Measurements from ENCODE around the gene CFAP65. TPM values are rescaled to one million over a fixed set of nuclear protein-coding genes. Genes with fewer than 3 reads are reported as not detected.

The CFAP65 gene
- total and polyA plus RNA-seq, 4 donors: 0.79 to 9.0 (median 5.1) TPM

DNA sequence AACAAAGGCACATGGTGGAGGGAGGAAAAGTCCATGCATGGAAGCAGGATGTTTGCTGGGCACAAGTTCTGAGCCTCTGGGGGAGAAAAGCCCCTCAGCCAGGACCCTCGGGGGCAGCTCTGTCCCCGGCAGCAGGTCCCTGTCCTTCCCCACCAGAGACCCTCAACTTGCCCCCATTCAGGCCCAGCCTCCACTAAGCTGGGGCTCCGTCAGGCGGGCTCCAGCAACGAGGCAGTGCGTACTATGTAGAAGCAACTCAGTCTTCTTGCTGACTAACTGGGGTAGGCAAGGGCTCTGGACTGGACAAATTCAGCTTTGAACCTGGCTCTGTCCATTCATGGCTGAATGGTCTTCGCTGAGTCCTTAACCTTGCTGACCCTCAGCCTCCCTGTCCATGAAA is 23.0 kb downstream of the CFAP65 start:
- no peak overlapping the region for H3K27ac ChIP-seq (ENCODE audit: low read depth, low read length)
- H3K4me3 ChIP-seq (ENCODE audit: low read depth, low read length): no peak overlapping the region
- peaks cover 3% of the 10 kb centered on the region for H3K36me3 ChIP-seq (ENCODE audit: control insufficient read depth, insufficient read depth, low read length)
- no peaks in the 10 kb centered on the region for H3K9me3 ChIP-seq (ENCODE audit: control insufficient read depth, insufficient read depth, low read length)
- DNase-seq (ENCODE audit: low read depth in 4 of 6, low spot score in 6 of 6): no peak
- 89% methylated on average over 6 of the region's 7 CpGs for WGBS (ENCODE audit: insufficient coverage)
- H3K4me1 ChIP-seq (ENCODE audit: control insufficient read depth, insufficient read depth, low read length): peaks cover 31% of the 10 kb centered on the region
- peaks cover 14% of the 10 kb centered on the region for H3K27me3 ChIP-seq (ENCODE audit: control insufficient read depth, insufficient read depth, low read length)

DNA sequence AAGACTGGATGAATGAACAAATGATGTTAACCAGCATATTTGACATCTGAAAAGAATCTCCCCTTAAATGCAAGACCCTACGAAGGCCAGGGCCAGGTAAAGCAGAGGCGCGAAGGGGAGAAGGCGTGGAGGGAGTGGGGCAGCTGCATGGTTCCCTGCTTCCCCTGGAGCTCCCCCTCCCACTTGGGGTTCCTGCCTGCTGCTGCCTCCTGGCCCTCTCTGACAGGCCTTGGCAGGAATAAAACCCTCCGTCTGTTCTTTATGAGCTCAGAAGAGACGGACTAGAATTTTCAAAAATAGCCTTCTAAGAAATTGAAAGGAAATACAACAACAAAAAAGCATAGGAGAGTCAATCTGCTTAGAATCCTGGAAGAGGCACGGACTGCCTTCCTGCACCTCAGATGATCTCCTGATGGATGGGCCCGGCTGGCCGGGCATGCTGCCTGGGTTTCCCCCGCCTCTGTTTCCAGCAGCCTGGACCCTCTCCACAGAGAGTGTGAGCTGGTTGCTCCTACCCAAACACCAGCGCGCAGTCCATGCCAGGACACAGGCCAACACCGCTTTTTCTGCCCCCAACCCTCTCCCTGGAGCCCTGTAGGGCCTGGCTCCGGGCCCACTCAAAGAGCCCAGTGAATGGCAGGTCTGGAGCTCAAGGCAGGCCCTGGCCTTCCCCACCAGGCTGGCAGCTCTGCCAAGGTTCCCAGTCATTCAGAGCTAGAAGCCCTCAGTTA is 23.9 kb downstream of the CFAP65 start:
- Histone ChIP-seq H3K9me3 (ENCODE audit: control insufficient read depth, insufficient read depth, low read length) (no peaks in the 10 kb centered on the region), H3K36me3 (ENCODE audit: control insufficient read depth, insufficient read depth, low read length) (peaks cover 3% of the 10 kb centered on the region), H3K27ac (ENCODE audit: low read depth, low read length) (peak overlapping the region; percentile 15), H3K27me3 (ENCODE audit: control insufficient read depth, insufficient read depth, low read length) (peaks cover 19% of the 10 kb centered on the region), H3K4me3 (ENCODE audit: low read depth, low read length) (no peak overlapping the region), H3K4me1 (ENCODE audit: control insufficient read depth, insufficient read depth, low read length) (peaks cover 31% of the 10 kb centered on the region)
- peak in 5 of 6 donors; percentile 48 to 94 (median 73) for DNase-seq (ENCODE audit: low read depth in 4 of 6, low spot score in 6 of 6)
- WGBS (ENCODE audit: insufficient coverage): 35% methylated on average over 11 of the region's 14 CpGs

DNA sequence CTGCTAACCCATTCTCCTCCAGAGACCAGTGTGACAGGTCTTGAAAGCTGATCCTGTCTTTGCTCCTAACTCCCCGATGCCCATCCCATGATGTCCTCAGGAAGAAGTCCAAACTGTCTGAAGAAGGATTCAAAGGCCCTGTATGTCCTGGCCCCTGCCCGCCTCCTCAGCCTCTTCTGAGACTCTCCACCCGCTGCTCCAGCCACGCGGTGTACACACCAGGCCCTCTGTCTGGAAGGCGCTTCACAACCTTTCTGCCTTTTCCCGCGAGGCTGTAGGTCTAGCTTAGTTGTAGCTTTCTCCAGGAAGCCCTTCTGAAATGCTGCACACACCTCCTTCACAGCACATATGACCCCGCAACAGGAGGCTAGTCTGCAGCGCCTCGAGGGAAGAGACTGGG is 24.6 kb downstream of the CFAP65 start:
- Histone ChIP-seq H3K27me3 (ENCODE audit: control insufficient read depth, insufficient read depth, low read length) (peaks cover 23% of the 10 kb centered on the region), H3K27ac (ENCODE audit: low read depth, low read length) (no peak overlapping the region), H3K9me3 (ENCODE audit: control insufficient read depth, insufficient read depth, low read length) (no peaks in the 10 kb centered on the region), H3K36me3 (ENCODE audit: control insufficient read depth, insufficient read depth, low read length) (no peaks in the 10 kb centered on the region), H3K4me3 (ENCODE audit: low read depth, low read length) (no peak overlapping the region), H3K4me1 (ENCODE audit: control insufficient read depth, insufficient read depth, low read length) (peaks cover 31% of the 10 kb centered on the region)
- 91% methylated on average over 8 of the region's 11 CpGs for WGBS (ENCODE audit: insufficient coverage)
- DNase-seq (ENCODE audit: low read depth in 4 of 6, low spot score in 6 of 6): no peak

DNA sequence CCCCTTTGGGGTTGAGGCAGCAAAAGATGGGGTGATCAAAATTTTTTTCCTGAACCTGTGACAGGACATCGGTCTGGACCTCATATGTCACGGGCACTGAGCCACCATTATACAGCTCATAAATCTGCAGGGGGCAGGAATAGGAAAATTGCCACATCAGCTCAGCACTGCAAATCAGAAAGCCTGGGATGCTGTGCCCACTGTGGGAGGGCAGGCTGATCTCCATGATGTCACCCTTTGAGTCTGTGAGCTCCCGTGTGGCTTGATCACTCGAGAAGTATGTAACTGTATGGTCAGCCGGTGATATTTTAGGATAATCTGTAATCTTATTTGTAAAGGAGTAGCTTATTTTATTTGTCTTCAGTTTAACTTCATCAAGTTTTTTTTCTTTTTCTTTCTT is 30.4 kb downstream of the CFAP65 start:
- WGBS (ENCODE audit: insufficient coverage): no CpG with 5 or more reads among the region's 5 CpGs
- DNase-seq (ENCODE audit: low read depth in 4 of 6, low spot score in 6 of 6): no peak
- Histone ChIP-seq H3K4me3 (ENCODE audit: low read depth, low read length) (no peak overlapping the region), H3K27me3 (ENCODE audit: control insufficient read depth, insufficient read depth, low read length) (peaks cover 33% of the 10 kb centered on the region), H3K27ac (ENCODE audit: low read depth, low read length) (no peak overlapping the region), H3K9me3 (ENCODE audit: control insufficient read depth, insufficient read depth, low read length) (no peaks in the 10 kb centered on the region), H3K4me1 (ENCODE audit: control insufficient read depth, insufficient read depth, low read length) (no peaks in the 10 kb centered on the region), H3K36me3 (ENCODE audit: control insufficient read depth, insufficient read depth, low read length) (no peaks in the 10 kb centered on the region)

DNA sequence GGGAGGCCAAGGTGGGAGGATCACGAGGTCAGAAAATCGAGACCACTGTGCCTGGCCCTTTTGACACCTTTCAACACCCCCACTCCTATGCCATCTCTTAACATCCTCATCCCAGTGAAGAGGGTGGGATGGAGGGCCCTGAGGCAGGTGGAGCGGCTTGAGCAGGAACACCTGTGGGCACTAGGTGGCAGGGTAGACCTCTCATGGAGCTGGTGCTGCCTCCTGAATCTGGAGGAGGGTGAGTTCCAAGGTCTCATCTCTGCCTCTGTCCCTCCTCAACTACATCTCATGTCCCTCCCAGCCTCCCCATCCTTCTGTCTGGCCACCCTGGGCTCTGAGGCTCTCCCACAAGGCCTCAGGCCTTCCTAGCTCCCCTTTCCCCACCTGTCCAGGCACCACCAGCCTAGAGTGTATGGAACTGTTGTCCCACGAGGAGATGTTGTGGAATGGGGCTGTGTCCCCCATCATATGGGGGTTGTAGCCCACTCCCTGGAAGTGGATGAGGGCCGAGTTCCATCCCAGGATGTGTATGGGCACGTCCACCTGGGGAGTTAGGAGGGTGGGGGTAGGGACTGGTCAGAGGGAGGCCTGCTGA is 31.1 kb downstream of the CFAP65 start:
- peak in 1 of 6 donors; percentile 28 for DNase-seq (ENCODE audit: low read depth in 4 of 6, low spot score in 6 of 6)
- Histone ChIP-seq H3K27me3 (ENCODE audit: control insufficient read depth, insufficient read depth, low read length) (peaks cover 39% of the 10 kb centered on the region), H3K36me3 (ENCODE audit: control insufficient read depth, insufficient read depth, low read length) (no peaks in the 10 kb centered on the region), H3K9me3 (ENCODE audit: control insufficient read depth, insufficient read depth, low read length) (no peaks in the 10 kb centered on the region), H3K27ac (ENCODE audit: low read depth, low read length) (no peak overlapping the region), H3K4me3 (ENCODE audit: low read depth, low read length) (no peak overlapping the region), H3K4me1 (ENCODE audit: control insufficient read depth, insufficient read depth, low read length) (no peaks in the 10 kb centered on the region)
- 45% methylated on average over 2 of the region's 6 CpGs for WGBS (ENCODE audit: insufficient coverage)

DNA sequence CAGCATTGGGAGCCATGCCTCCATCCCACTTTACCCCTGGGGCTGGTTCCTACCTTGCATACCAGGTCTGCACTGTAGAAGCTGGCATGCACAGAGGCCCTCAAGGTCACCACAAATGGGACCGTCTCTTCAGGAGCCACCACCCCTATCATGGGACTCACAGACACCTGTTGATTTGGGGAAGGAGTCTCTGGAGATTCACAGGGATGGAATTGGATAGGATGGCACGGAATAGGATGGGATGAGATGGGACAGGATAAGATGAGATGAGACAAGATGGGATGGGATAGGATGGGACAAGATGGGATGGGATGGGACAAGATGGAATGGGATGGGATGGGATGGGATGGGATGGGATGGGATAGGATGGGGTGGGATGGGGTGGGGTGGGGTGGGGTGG is 32.0 kb downstream of the CFAP65 start:
- H3K4me1 ChIP-seq (ENCODE audit: control insufficient read depth, insufficient read depth, low read length): no peaks in the 10 kb centered on the region
- no peak for DNase-seq (ENCODE audit: low read depth in 4 of 6, low spot score in 6 of 6)
- H3K9me3 ChIP-seq (ENCODE audit: control insufficient read depth, insufficient read depth, low read length): no peaks in the 10 kb centered on the region
- H3K27ac ChIP-seq (ENCODE audit: low read depth, low read length): no peak overlapping the region
- no peak overlapping the region for H3K4me3 ChIP-seq (ENCODE audit: low read depth, low read length)
- 38% methylated on average over 1 of the region's 2 CpGs for WGBS (ENCODE audit: insufficient coverage)
- peaks cover 44% of the 10 kb centered on the region for H3K27me3 ChIP-seq (ENCODE audit: control insufficient read depth, insufficient read depth, low read length)
- no peaks in the 10 kb centered on the region for H3K36me3 ChIP-seq (ENCODE audit: control insufficient read depth, insufficient read depth, low read length)

DNA sequence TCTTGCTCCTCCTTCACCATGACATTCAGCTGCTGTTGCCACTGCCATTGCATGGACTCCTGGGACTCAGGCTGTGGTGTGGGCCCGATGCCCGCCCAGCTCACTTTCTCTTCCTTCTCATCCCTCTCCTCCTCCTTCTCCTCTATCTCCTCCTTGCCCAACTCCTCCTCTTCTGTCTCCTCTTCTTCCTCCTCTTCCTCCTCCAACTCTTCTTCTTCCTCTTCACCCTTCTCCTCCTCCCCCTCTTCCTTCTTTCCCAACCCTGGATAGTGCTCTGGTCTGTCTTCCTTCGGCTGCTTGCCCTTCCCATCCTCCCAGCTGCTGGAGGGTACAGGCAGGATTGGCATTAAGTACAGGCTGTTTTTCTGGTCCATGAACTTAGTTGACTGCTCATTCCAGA is 37.3 kb downstream of the CFAP65 start:
- WGBS (ENCODE audit: insufficient coverage): 82% methylated on average over 2 of the region's 3 CpGs
- Histone ChIP-seq H3K27ac (ENCODE audit: low read depth, low read length) (no peak overlapping the region), H3K36me3 (ENCODE audit: control insufficient read depth, insufficient read depth, low read length) (no peaks in the 10 kb centered on the region), H3K9me3 (ENCODE audit: control insufficient read depth, insufficient read depth, low read length) (no peaks in the 10 kb centered on the region), H3K27me3 (ENCODE audit: control insufficient read depth, insufficient read depth, low read length) (peaks cover 77% of the 10 kb centered on the region), H3K4me1 (ENCODE audit: control insufficient read depth, insufficient read depth, low read length) (peaks cover 17% of the 10 kb centered on the region), H3K4me3 (ENCODE audit: low read depth, low read length) (no peak overlapping the region)
- no peak for DNase-seq (ENCODE audit: low read depth in 4 of 6, low spot score in 6 of 6)

DNA sequence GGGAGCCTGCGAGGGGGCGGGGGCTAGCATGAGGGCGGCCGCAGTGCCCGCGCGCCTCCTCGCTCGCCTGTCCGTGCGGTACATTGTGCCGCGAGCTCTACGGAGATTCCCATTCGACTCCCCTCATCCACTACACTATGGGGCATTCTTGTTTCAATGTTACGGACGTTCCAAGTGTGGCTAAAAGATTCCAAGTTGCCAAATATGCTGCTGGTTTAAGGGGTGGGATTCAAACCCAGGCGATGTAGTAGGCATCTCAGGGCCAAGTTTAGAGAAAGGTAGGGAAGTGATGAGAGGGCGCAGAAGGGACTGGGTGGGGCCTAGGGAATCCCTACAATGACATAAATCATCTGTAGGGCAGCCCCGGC is 38.1 kb downstream of the CFAP65 start:
- Histone ChIP-seq H3K9me3 (ENCODE audit: control insufficient read depth, insufficient read depth, low read length) (no peaks in the 10 kb centered on the region), H3K36me3 (ENCODE audit: control insufficient read depth, insufficient read depth, low read length) (no peaks in the 10 kb centered on the region), H3K4me1 (ENCODE audit: control insufficient read depth, insufficient read depth, low read length) (peaks cover 17% of the 10 kb centered on the region), H3K27ac (ENCODE audit: low read depth, low read length) (no peak overlapping the region), H3K4me3 (ENCODE audit: low read depth, low read length) (no peak overlapping the region), H3K27me3 (ENCODE audit: control insufficient read depth, insufficient read depth, low read length) (peaks cover 82% of the 10 kb centered on the region)
- WGBS (ENCODE audit: insufficient coverage): 1% methylated on average over 10 of the region's 20 CpGs
- no peak for DNase-seq (ENCODE audit: low read depth in 4 of 6, low spot score in 6 of 6)

DNA sequence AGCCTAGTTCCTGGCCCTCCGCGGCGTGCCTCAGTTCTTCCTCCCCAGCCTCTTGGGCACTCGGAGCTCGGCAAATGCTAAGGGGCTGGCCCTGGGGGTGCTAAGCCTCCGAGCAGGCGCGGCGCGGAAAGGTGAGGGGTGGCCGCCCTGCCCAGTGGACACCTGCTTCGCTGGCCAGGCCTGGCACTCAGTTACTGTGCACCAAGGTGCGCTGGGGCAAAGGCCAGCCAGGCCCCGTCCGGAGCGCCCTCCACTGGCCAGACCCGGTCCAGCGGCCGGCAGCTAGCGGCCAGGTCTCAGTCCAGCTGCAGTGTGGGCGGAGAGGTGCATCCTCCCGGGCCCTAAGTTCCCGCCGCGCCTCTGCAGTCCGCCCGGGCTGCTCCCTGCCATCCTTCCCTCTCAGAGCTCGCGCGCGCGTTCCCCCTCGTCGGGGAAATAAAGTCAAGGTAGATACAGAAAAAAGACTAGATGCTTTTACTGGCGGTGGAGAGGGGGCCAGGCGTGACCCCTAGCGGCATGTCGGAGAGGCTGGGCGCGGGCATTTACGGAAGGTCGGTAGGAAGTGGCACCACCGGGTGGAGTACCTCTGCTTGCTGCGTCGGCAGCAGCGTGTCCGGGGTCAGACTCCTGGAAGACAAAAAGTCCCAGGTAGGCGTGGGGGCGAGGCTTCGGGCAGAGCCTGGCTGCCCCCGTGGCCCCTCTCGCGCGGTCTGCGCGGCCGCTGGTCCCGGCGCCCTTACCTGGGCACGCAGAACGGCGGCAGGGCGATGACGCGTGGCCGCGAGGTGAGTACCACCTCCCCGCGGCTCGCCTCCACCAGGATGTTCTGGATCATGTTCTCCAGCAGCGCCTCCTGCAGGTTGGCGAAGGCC is 38.7 kb downstream of the CFAP65 start:
- peaks cover 86% of the 10 kb centered on the region for H3K27me3 ChIP-seq (ENCODE audit: control insufficient read depth, insufficient read depth, low read length)
- DNase-seq (ENCODE audit: low read depth in 4 of 6, low spot score in 6 of 6): peak in 1 of 6 donors; percentile 61
- no peak overlapping the region for H3K27ac ChIP-seq (ENCODE audit: low read depth, low read length)
- no peaks in the 10 kb centered on the region for H3K9me3 ChIP-seq (ENCODE audit: control insufficient read depth, insufficient read depth, low read length)
- under 1% methylated on average over 72 of the region's 72 CpGs for WGBS (ENCODE audit: insufficient coverage)
- peaks cover 17% of the 10 kb centered on the region for H3K4me1 ChIP-seq (ENCODE audit: control insufficient read depth, insufficient read depth, low read length)
- no peak overlapping the region for H3K4me3 ChIP-seq (ENCODE audit: low read depth, low read length)
- no peaks in the 10 kb centered on the region for H3K36me3 ChIP-seq (ENCODE audit: control insufficient read depth, insufficient read depth, low read length)

All from spinal cord (tissue), 10 donors.